Mammary epithelial cell (primary cell): ENCODE data around the gene ADAM22.

Source experiments
- EZH2 ChIP-seq: IDR thresholded peaks from 2 replicates; pipeline ENCODE4 v1.6.1; 2012; ENCODE audit warnings: low read length, inconsistent platforms, borderline replicate concordance
- TF ChIP-seq, protein P1 (sequence below), 2 donors: IDR thresholded peaks in 1 of 2; conservative IDR thresholded peaks in 1 of 2; 2 replicates each; pipeline ENCODE4 v1.5.1; 2011 to 2012; ENCODE audit warnings: inconsistent platforms in 2 of 2, low read length in 2 of 2, mild to moderate bottlenecking in 2 of 2, control low read depth in 1 of 2, low read depth in 1 of 2; ENCODE audit not compliant: insufficient read depth in 1 of 2; ENCODE audit errors: extremely low read depth in 1 of 2

DNA sequence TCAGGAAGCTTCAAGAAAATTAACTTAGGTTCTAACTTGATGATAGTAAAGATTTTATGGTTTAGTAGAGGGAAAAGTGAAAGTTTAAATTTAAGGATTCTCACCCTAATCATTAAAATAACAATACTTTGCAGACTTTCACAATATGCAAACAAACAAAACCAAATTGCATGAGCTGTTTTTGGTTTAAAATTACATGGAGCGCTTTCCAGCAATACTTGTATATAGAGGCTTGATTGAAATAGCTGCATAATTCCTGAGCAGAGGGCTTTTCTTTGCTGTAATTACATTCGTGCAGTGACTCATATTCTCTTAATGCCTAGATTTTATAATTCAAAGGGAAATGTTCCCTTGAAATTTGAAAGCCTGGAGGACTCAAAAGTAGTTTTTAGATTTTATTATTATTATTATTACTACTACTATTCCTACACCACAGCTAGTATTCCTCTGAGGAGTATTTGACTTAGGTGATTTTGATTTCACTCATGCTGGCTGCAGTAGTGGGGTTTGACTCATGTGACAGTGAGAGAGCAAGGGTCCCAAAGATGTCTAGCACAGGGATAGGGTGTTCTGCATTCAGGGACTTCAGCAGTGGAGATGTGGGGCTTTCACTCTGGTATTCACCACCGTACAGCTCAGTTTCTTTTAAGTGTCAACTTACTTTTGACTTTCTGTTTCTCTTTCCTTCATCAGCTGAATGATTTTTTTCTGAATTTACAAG is 138.1 kb downstream of the ADAM22 start:
- TF ChIP-seq, protein P1, sequence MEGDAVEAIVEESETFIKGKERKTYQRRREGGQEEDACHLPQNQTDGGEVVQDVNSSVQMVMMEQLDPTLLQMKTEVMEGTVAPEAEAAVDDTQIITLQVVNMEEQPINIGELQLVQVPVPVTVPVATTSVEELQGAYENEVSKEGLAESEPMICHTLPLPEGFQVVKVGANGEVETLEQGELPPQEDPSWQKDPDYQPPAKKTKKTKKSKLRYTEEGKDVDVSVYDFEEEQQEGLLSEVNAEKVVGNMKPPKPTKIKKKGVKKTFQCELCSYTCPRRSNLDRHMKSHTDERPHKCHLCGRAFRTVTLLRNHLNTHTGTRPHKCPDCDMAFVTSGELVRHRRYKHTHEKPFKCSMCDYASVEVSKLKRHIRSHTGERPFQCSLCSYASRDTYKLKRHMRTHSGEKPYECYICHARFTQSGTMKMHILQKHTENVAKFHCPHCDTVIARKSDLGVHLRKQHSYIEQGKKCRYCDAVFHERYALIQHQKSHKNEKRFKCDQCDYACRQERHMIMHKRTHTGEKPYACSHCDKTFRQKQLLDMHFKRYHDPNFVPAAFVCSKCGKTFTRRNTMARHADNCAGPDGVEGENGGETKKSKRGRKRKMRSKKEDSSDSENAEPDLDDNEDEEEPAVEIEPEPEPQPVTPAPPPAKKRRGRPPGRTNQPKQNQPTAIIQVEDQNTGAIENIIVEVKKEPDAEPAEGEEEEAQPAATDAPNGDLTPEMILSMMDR (conservative IDR thresholded peaks at IDR 0.05 in 1 of 2, IDR thresholded peaks at IDR 0.05 in 1 of 2; ENCODE audit: extremely low read depth in 1 of 2, insufficient read depth in 1 of 2, low read depth in 1 of 2, low read length in 2 of 2): no peak
- no peak for TF ChIP-seq EZH2
